SIG-M5 treated with dmso at 0.1 percent for 504 hours (cell line): ENCODE results near the gene SLC6A20.

Experiments
- DNase-seq: peaks from one replicate; lab custom pipeline; 2025; ENCODE audit not compliant: unreplicated experiment; lab: John Stamatoyannopoulos, UW

SLC6A20 gene

GRCh38 chr3:45795882-45796765, at the start of gene SLC6A20:
TSS of gene SLC6A20 (minus strand) at chr3:45796536. CDS start at chr3:45796419, 117 bp downstream.
- no peak for DNase-seq

GRCh38 chr3:45844616-45845015, 48.3 kb upstream of the SLC6A20 start:
- DNase-seq = no peak

- no peak for DNase-seq
Measured at GRCh38 chr3:45842851-45843625, 46.7 kb upstream of the SLC6A20 start.

GRCh38 chr3:45841757-45842491, 45.6 kb upstream of the SLC6A20 start, which contains the start of gene LZTFL1:
TSS of gene LZTFL1 (minus strand) at chr3:45842119. CDS start at chr3:45841991, 128 bp downstream.
- peak; percentile 98 for DNase-seq

- DNase-seq = peak; percentile 68
Measured at GRCh38 chr3:45841420-45841756, 45.1 kb upstream of the SLC6A20 start.

GRCh38 chr3:45838466-45838865, 42.1 kb upstream of the SLC6A20 start:
- DNase-seq = no peak

- no peak for DNase-seq
Measured at GRCh38 chr3:45832699-45833098, 36.4 kb upstream of the SLC6A20 start.

- DNase-seq = no peak
Measured at GRCh38 chr3:45830121-45830520, 33.8 kb upstream of the SLC6A20 start.

GRCh38 chr3:45826908-45827307, 30.6 kb upstream of the SLC6A20 start:
- no peak for DNase-seq

GRCh38 chr3:45826321-45826720, 30.0 kb upstream of the SLC6A20 start:
- no peak for DNase-seq

GRCh38 chr3:45821127-45821526, 24.8 kb upstream of the SLC6A20 start:
- no peak for DNase-seq

GRCh38 chr3:45819543-45819942, 23.2 kb upstream of the SLC6A20 start:
- no peak for DNase-seq

GRCh38 chr3:45817831-45818522, 21.6 kb upstream of the SLC6A20 start:
- no peak for DNase-seq

GRCh38 chr3:45816544-45816943, 20.2 kb upstream of the SLC6A20 start:
- DNase-seq = no peak

GRCh38 chr3:45814322-45814721, 18.0 kb upstream of the SLC6A20 start:
- no peak for DNase-seq

- DNase-seq = no peak
Measured at GRCh38 chr3:45807681-45808540, 11.6 kb upstream of the SLC6A20 start.

- DNase-seq = no peak
Measured at GRCh38 chr3:45807133-45807532, 10.8 kb upstream of the SLC6A20 start.

- DNase-seq = no peak
Measured at GRCh38 chr3:45806072-45806471, 9.7 kb upstream of the SLC6A20 start.

- no peak for DNase-seq
Measured at GRCh38 chr3:45803252-45803935, 7.1 kb upstream of the SLC6A20 start.
